ENCODE measurements around the gene PAK3. TPM values are rescaled to one million over a fixed set of nuclear protein-coding genes. Genes with fewer than 3 reads are reported as not detected.

The PAK3 gene
- polyA plus RNA-seq, 6 donors from 2014 or later, result not detected

DNA sequence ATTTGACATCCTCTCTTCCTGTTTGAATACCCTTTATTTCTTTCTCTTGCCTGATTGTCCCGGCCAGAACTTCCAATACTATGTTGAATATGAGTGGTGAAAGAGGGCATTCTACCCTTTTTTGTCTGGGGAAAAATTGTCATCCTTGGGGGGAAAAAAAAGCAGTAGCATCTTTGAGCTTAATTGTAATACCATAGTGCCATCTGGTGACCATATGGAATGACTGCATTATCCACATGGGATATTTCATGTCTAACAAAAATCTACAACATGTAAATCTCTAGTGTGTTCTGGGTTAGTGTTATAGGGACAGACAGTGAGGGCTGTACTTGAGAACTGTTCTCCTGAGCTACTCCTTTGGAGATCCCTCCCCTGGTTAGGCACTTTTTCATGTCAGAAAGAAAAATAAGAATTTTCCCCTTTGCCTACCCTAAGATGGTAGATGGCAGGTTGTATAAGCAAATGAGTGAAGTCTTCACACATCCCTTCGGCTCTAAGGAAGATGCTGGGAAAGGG is 148.3 kb downstream of the PAK3 start:
- Mint-ChIP-seq H3K27ac (no peak overlapping the region), H3K9me3 (peaks cover 0 to 6% (median 0%) of the 10 kb centered on the region in 7 donors)
- DNase-seq, result no peak

DNA sequence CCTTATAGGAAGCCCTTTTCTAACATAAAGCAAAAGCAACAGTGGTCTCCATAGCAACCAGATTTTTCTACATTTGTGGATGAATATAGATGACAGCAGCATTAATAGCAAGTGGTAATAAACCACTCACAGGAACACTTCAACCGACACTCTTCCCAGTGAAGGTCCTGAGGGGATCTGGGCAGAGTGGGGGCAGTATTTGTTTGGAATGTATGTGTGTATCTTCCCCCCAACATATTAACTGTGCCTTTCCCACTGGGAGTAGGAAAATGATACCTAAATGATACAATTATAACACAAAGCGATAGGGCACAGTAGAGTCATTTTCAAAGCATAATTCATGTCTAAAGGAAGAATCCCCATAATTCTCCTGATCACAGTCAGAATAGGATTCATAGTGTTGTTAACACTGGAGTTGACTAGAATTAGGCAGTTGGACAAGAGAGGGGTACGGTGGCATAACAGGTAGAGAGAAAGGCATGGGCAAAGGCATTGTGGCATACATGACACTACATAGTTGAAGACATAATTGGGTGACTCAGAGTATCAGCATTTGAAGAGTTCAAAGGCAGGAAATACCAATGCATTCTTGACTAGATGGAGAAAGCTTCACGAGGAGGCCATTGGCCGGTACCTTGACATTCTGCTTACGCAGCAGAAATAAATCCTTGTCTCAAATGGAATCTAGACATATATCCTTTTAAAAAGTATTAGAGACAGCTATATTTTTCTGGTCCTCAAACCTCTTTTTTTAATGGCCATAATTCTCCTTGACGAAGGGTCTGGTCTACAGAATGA is 159.1 kb downstream of the PAK3 start:
- no peak overlapping the region for H3K27ac Mint-ChIP-seq
- H3K27me3 Mint-ChIP-seq, result peaks cover 0 to 13% (median 0%) of the 10 kb centered on the region in 3 donors
- ATAC-seq (ENCODE audit: low read depth in 2 of 2) (no peak), DNase-seq (no peak)
- no peaks in the 10 kb centered on the region for H3K36me3 Mint-ChIP-seq
- peaks cover 0 to 5% (median 3%) of the 10 kb centered on the region in 7 donors for H3K9me3 Mint-ChIP-seq
- H3K4me1 Mint-ChIP-seq, result no peaks in the 10 kb centered on the region
- H3K4me3 Mint-ChIP-seq, result no peak overlapping the region

More for the DNA sequence above, 148.3 kb downstream of the PAK3 start:
- Mint-ChIP-seq H3K4me1 (no peaks in the 10 kb centered on the region), H3K4me3 (no peak overlapping the region), H3K27me3 (no peaks in the 10 kb centered on the region), H3K36me3 (no peaks in the 10 kb centered on the region)
- ATAC-seq (ENCODE audit: low read depth in 2 of 2), result no peak

DNA sequence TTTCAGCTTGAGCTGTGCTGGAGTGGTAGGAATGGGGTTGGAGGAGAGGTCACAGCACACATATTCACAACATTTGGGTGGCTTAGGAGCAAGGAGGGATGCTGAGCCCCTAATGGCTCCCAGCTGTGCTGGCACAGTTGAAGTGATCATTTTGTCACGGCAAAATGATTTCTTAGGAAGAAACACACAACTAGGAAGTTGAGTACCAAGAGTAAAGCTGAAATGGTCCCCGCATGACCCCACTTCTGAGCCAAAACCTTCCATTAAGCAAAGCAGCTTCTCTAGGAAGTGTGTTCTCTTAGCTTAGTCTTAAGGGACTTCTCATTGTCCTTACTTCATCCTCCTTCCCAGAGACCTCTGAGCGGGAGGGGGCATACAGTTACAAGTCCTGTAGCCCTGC is 161.7 kb downstream of the PAK3 start:
- no peak for DNase-seq
- no peak for ATAC-seq (ENCODE audit: low read depth in 2 of 2)
- Mint-ChIP-seq H3K4me1 (no peaks in the 10 kb centered on the region), H3K27ac (no peak overlapping the region), H3K4me3 (no peak overlapping the region), H3K27me3 (peaks cover 0 to 16% (median 0%) of the 10 kb centered on the region in 3 donors), H3K9me3 (peaks cover 0 to 5% (median 3%) of the 10 kb centered on the region in 7 donors), H3K36me3 (no peaks in the 10 kb centered on the region)

DNA sequence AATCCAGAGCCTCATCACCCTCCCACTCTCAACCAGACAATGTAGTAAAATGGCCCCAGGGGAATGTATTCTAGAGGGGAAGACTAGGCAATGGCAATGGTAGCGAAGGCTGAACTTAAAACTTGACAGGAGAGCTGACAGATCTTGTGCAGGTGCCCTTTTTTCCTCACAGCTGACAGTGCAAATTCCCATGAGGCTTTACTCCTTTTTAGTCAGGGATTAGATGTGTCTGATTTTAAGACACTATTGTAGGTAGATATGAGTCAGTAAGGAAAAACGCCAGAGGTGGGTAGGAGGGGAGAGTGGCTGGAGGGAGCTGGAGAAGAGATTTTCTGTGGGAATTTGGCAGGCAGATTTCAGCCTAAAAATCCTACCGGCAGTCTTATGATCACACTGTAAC is 163.6 kb downstream of the PAK3 start:
- H3K27ac Mint-ChIP-seq, result no peak overlapping the region
- no peaks in the 10 kb centered on the region for H3K36me3 Mint-ChIP-seq
- ATAC-seq (ENCODE audit: low read depth in 2 of 2) (no peak), DNase-seq (no peak)
- H3K4me1 Mint-ChIP-seq, result no peaks in the 10 kb centered on the region
- H3K9me3 Mint-ChIP-seq, result peaks cover 0 to 5% (median 0%) of the 10 kb centered on the region in 7 donors
- no peak overlapping the region for H3K4me3 Mint-ChIP-seq
- H3K27me3 Mint-ChIP-seq, result peaks cover 0 to 16% (median 0%) of the 10 kb centered on the region in 3 donors

DNA sequence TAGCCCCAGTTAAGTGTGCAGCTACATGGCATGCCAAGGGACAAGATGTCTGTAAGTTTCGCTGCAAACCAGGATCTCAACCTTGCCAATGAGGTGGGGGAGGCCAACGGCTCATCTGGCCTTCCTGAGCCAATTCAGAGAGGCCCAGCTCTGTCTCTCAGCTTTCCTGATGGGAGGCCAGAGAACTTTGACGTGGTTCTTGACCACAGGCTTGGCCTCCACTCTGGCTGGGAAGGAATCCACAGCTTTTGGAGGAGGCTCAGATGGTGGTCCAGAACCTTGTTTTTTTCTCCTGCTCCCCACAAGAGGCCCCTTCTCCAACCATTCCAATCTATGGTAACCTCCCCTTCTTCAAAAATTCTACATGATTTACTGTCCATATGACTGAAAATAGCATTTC is 164.5 kb downstream of the PAK3 start:
- H3K27me3 Mint-ChIP-seq, result peaks cover 0 to 16% (median 0%) of the 10 kb centered on the region in 3 donors
- no peaks in the 10 kb centered on the region for H3K36me3 Mint-ChIP-seq
- peaks cover 0 to 5% (median 0%) of the 10 kb centered on the region in 7 donors for H3K9me3 Mint-ChIP-seq
- no peak for DNase-seq
- no peak for ATAC-seq (ENCODE audit: low read depth in 2 of 2)
- H3K4me3 Mint-ChIP-seq, result no peak overlapping the region
- H3K4me1 Mint-ChIP-seq, result no peaks in the 10 kb centered on the region
- H3K27ac Mint-ChIP-seq, result no peak overlapping the region

DNA sequence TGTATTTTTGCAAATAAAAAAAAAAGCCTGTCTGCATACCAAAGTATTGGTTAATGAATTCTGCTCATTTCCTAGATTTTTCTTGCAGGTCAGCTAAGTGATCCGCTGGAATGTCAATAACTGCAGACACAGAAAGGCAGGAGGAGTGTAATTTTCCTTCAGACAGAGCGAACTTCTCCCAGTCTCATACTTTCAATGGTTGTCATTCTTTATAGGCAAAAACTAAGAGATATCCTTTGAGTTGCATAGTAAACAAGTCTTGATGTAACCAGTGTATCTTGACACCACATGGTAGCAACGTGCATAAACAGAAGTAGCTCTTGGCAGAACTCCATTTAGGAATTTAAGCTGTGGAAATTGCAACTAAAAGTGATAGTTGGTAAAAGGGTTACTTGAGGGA is 166.1 kb downstream of the PAK3 start:
- ATAC-seq (ENCODE audit: low read depth in 2 of 2) (no peak), DNase-seq (no peak)
- H3K36me3 Mint-ChIP-seq, result no peaks in the 10 kb centered on the region
- H3K9me3 Mint-ChIP-seq, result peaks cover 0 to 5% (median 0%) of the 10 kb centered on the region in 7 donors
- no peak overlapping the region for H3K4me3 Mint-ChIP-seq
- H3K27ac Mint-ChIP-seq, result no peak overlapping the region
- H3K4me1 Mint-ChIP-seq, result no peaks in the 10 kb centered on the region
- H3K27me3 Mint-ChIP-seq, result peaks cover 0 to 16% (median 0%) of the 10 kb centered on the region in 3 donors

DNA sequence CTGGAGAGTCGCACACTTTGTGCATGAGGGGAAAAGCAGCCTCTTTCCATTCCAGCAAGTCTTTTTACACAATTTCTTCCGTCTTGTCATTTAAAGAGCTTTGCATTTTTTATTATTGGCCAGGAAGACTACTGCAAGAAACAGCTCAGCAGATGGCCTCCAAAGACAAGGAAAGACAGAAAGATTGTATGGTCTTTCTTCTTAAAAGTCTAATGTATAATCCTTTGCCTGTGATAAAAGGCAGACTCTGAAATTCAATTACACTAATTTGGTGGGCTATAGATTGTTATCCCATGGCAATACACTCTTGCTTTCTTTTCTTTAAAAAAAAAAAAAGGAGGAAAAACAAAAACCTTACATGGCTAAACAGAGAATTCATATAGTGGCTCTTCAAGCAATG is 168.4 kb downstream of the PAK3 start:
- DNase-seq, result no peak
- no peaks in the 10 kb centered on the region for H3K36me3 Mint-ChIP-seq
- no peak for ATAC-seq (ENCODE audit: low read depth in 2 of 2)
- H3K9me3 Mint-ChIP-seq, result peaks cover 0 to 5% (median 0%) of the 10 kb centered on the region in 7 donors
- no peaks in the 10 kb centered on the region for H3K4me1 Mint-ChIP-seq
- H3K27ac Mint-ChIP-seq, result no peak overlapping the region
- H3K4me3 Mint-ChIP-seq, result no peak overlapping the region
- H3K27me3 Mint-ChIP-seq, result peaks cover 0 to 14% (median 0%) of the 10 kb centered on the region in 3 donors

DNA sequence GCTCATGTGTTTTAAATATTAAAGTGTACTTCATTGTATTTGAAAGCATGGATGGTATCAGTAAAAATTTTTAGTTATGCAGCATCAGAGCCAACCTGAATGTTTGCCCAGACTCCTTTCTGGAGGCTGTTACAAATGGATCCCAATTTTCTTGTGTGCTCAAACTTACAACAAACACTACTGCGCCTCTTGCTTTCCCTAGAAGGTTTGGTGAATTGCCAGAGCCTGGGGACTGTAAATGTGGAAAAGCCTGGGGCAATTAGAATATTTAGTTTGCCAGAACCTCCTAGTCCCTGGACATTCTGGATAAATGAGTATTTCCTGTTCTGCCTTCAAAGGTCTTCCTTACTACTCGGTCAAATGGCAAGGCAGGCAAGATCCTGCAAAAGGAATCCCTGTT is 169.5 kb downstream of the PAK3 start:
- peaks cover 0 to 5% (median 0%) of the 10 kb centered on the region in 7 donors for H3K9me3 Mint-ChIP-seq
- peaks cover 0 to 6% (median 0%) of the 10 kb centered on the region in 3 donors for H3K27me3 Mint-ChIP-seq
- DNase-seq (no peak), ATAC-seq (ENCODE audit: low read depth in 2 of 2) (no peak)
- H3K4me1 Mint-ChIP-seq, result no peaks in the 10 kb centered on the region
- no peaks in the 10 kb centered on the region for H3K36me3 Mint-ChIP-seq
- no peak overlapping the region for H3K27ac Mint-ChIP-seq
- no peak overlapping the region for H3K4me3 Mint-ChIP-seq

DNA sequence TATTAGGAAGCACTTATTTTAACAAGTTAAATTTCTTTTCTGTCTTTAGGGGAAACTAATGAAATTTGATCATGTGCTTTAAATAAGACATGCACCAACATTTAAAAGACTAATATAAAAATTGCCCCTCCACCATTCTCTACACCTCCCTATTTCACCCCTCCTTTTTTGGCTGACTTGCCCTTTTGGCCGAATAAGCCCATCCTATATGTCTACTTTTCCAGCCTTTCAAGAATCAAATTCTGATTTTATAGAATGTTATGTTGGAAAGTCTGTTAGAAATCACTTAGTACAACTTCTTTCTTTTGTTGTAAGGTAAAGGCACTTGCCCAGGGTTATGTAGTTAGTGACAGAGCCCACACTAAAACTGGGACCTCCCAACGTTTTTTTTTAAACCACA is 172.5 kb downstream of the PAK3 start:
- Mint-ChIP-seq H3K9me3 (peaks cover 0 to 4% (median 0%) of the 10 kb centered on the region in 7 donors), H3K27me3 (no peaks in the 10 kb centered on the region), H3K4me3 (no peak overlapping the region), H3K27ac (no peak overlapping the region), H3K36me3 (no peaks in the 10 kb centered on the region), H3K4me1 (no peaks in the 10 kb centered on the region)
- no peak for DNase-seq
- ATAC-seq (ENCODE audit: low read depth in 2 of 2), result no peak

DNA sequence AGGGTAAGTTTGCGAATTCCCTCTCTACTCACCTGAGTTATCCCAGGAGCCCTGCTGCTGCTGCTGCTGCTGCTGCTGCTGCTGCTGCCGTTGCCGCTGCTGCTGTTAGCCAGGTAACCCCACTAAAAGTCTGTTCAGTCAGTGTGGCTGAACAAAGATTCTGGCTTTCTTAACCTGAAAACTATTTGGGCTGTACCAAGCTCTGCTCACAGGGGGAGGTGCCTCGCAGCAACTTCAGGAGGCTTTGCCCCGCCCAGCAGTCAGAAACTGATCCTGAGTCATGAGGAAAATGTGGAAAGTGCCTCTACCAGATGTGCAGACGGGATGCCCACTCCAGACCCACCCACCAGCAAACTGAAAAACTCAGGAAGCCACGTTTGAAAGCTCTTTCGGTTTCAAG is 174.3 kb downstream of the PAK3 start, which contains the start of gene CAPN6:
Gene CAPN6, minus strand, starts transcription at position 145 of the 400 bp plus-strand sequence. CDS start 6,547 bp downstream, outside the sequence.
- H3K36me3 Mint-ChIP-seq, result no peaks in the 10 kb centered on the region
- no peak within 1 kb of the TSS for H3K27ac Mint-ChIP-seq
- ATAC-seq (ENCODE audit: low read depth in 2 of 2) (no peak), DNase-seq (no peak)
- H3K27me3 Mint-ChIP-seq, result no peaks in the 10 kb centered on the region
- no peak within 1 kb of the TSS for H3K4me3 Mint-ChIP-seq
- H3K9me3 Mint-ChIP-seq, result peaks cover 0 to 4% (median 0%) of the 10 kb centered on the region in 7 donors
- H3K4me1 Mint-ChIP-seq, result no peaks in the 10 kb centered on the region

Other genes with a start within 250 kb of the PAK3 start
- not detected for gene CAPN6, start 174.3 kb downstream of the PAK3 start, polyA plus RNA-seq (ENCODE audit: low read depth in 6 of 6)

All from naive B cell (primary cell).